Fibroblast of the conjunctiva (primary cell): ENCODE data around the gene SSH2.

Experiments used
- DNase-seq: peaks from one replicate; pipeline ENCODE4 v3.0.0-alpha.2; 2010; ENCODE audit warnings: low read depth

The SSH2 gene

GRCh38 chr17:29622337-29623282 lies 307.4 kb downstream of the SSH2 start, which contains the start of gene CORO6:
Gene CORO6 (minus strand): TSS chr17:29622912. CDS start chr17:29621421, 1,491 bp downstream.
- no peak for DNase-seq

GRCh38 chr17:29621751-29622194 lies 308.3 kb downstream of the SSH2 start:
- DNase-seq: no peak

GRCh38 chr17:29620779-29621500 lies 309.1 kb downstream of the SSH2 start:
- no peak for DNase-seq

GRCh38 chr17:29620271-29620670 lies 309.8 kb downstream of the SSH2 start:
- no peak for DNase-seq

- no peak for DNase-seq
These were observed 310.8 kb downstream of the SSH2 start for GRCh38 chr17:29619251-29619650.

GRCh38 chr17:29618272-29619065 lies 311.6 kb downstream of the SSH2 start:
- no peak for DNase-seq

GRCh38 chr17:29617481-29618271 lies 312.4 kb downstream of the SSH2 start:
- DNase-seq: peak; percentile 42

- DNase-seq: peak; percentile 47
These were observed 312.9 kb downstream of the SSH2 start for GRCh38 chr17:29617125-29617480.

- no peak for DNase-seq
These were observed 313.6 kb downstream of the SSH2 start for GRCh38 chr17:29616300-29617048.

- peak; percentile 65 for DNase-seq
These were observed 314.3 kb downstream of the SSH2 start for GRCh38 chr17:29615492-29616299.

GRCh38 chr17:29615048-29615385 lies 315.0 kb downstream of the SSH2 start:
- no peak for DNase-seq

- DNase-seq: no peak
These were observed 315.5 kb downstream of the SSH2 start for GRCh38 chr17:29614349-29615047.

- DNase-seq: no peak
These were observed 316.2 kb downstream of the SSH2 start for GRCh38 chr17:29613856-29614255.

GRCh38 chr17:29613352-29613837 lies 316.6 kb downstream of the SSH2 start:
- peak; percentile 81 for DNase-seq

- DNase-seq: no peak
These were observed 317.4 kb downstream of the SSH2 start for GRCh38 chr17:29612404-29613280.

- no peak for DNase-seq
These were observed 318.0 kb downstream of the SSH2 start for GRCh38 chr17:29612094-29612403.

- DNase-seq: no peak
These were observed 318.5 kb downstream of the SSH2 start for GRCh38 chr17:29611351-29612093.

GRCh38 chr17:29610395-29610794 lies 319.6 kb downstream of the SSH2 start:
- no peak for DNase-seq
